ENCODE data around the gene NHS.

The NHS gene

GRCh38 chrX:17414027-17414658 is 39.1 kb downstream of the NHS start:
- peaks cover 0 to 16% (median 0%) of the 10 kb centered on the region in 5 experiments for H3K27me3 ChIP-seq (replicated peaks in 2 of 5; ENCODE audit: control insufficient read depth in 4 of 5, insufficient read depth in 5 of 5, low read length in 4 of 5)
- H3K9me3 ChIP-seq (ENCODE audit: control extremely low read depth in 1 of 5, control insufficient read depth in 4 of 5, insufficient read depth in 2 of 5, low read depth in 1 of 5, low read length in 4 of 5) = no peaks in the 10 kb centered on the region
- WGBS (ENCODE audit: insufficient coverage) = 77% methylated on average over 4 of the region's 7 CpGs
- DNase-seq = no peak
- H3K4me3 ChIP-seq (ENCODE audit: control insufficient read depth in 1 of 7, extremely low read depth in 1 of 7, insufficient read depth in 4 of 7, low read depth in 2 of 7, low read length in 6 of 7) = no peak overlapping the region
- H3K4me1 ChIP-seq (ENCODE audit: control extremely low read depth in 1 of 4, control insufficient read depth in 4 of 4, insufficient read depth in 4 of 4, low read length in 3 of 4) = no peaks in the 10 kb centered on the region
- CTCF ChIA-PET = no interaction called here
- POLR2A ChIA-PET = no interaction called here
- no peak overlapping the region for H3K27ac ChIP-seq (ENCODE audit: insufficient read depth in 1 of 2, low read depth in 1 of 2, low read length in 2 of 2, poor library complexity in 1 of 2, severe bottlenecking in 2 of 2)
- no peaks in the 10 kb centered on the region for H3K36me3 ChIP-seq (ENCODE audit: control insufficient read depth in 4 of 4, insufficient read depth in 4 of 4, low read length in 3 of 4)

- no peak for DNase-seq
- Histone ChIP-seq H3K27ac (ENCODE audit: insufficient read depth in 1 of 2, low read depth in 1 of 2, low read length in 2 of 2, poor library complexity in 1 of 2, severe bottlenecking in 2 of 2) (no peak overlapping the region), H3K9me3 (ENCODE audit: control extremely low read depth in 1 of 5, control insufficient read depth in 4 of 5, insufficient read depth in 2 of 5, low read depth in 1 of 5, low read length in 4 of 5) (no peaks in the 10 kb centered on the region), H3K36me3 (ENCODE audit: control insufficient read depth in 4 of 4, insufficient read depth in 4 of 4, low read length in 3 of 4) (no peaks in the 10 kb centered on the region), H3K4me3 (ENCODE audit: control insufficient read depth in 1 of 7, extremely low read depth in 1 of 7, insufficient read depth in 4 of 7, low read depth in 2 of 7, low read length in 6 of 7) (no peak overlapping the region), H3K27me3 (replicated peaks in 2 of 5; ENCODE audit: control insufficient read depth in 4 of 5, insufficient read depth in 5 of 5, low read length in 4 of 5) (peaks cover 0 to 16% (median 0%) of the 10 kb centered on the region in 5 experiments), H3K4me1 (ENCODE audit: control extremely low read depth in 1 of 4, control insufficient read depth in 4 of 4, insufficient read depth in 4 of 4, low read length in 3 of 4) (no peaks in the 10 kb centered on the region)
- ChIA-PET CTCF (no interaction called here), POLR2A (no interaction called here)
- 39% methylated on average over 6 of the region's 6 CpGs for WGBS (ENCODE audit: insufficient coverage)
Measured at GRCh38 chrX:17414839-17415238, 39.8 kb downstream of the NHS start.

- DNase-seq = no peak
- no peaks in the 10 kb centered on the region for H3K36me3 ChIP-seq (ENCODE audit: control insufficient read depth in 4 of 4, insufficient read depth in 4 of 4, low read length in 3 of 4)
- no peak overlapping the region for H3K27ac ChIP-seq (ENCODE audit: insufficient read depth in 1 of 2, low read depth in 1 of 2, low read length in 2 of 2, poor library complexity in 1 of 2, severe bottlenecking in 2 of 2)
- 65% methylated on average over 3 of the region's 3 CpGs for WGBS (ENCODE audit: insufficient coverage)
- POLR2A ChIA-PET = no interaction called here
- no peak overlapping the region for H3K4me3 ChIP-seq (ENCODE audit: control insufficient read depth in 1 of 7, extremely low read depth in 1 of 7, insufficient read depth in 4 of 7, low read depth in 2 of 7, low read length in 6 of 7)
- no peaks in the 10 kb centered on the region for H3K4me1 ChIP-seq (ENCODE audit: control extremely low read depth in 1 of 4, control insufficient read depth in 4 of 4, insufficient read depth in 4 of 4, low read length in 3 of 4)
- no peaks in the 10 kb centered on the region for H3K9me3 ChIP-seq (ENCODE audit: control extremely low read depth in 1 of 5, control insufficient read depth in 4 of 5, insufficient read depth in 2 of 5, low read depth in 1 of 5, low read length in 4 of 5)
- H3K27me3 ChIP-seq (replicated peaks in 2 of 5; ENCODE audit: control insufficient read depth in 4 of 5, insufficient read depth in 5 of 5, low read length in 4 of 5) = peaks cover 0 to 16% (median 0%) of the 10 kb centered on the region in 5 experiments
- CTCF ChIA-PET = no interaction called here
Measured at GRCh38 chrX:17415242-17415810, 40.3 kb downstream of the NHS start.

- no peak for DNase-seq
- Histone ChIP-seq H3K9me3 (ENCODE audit: control extremely low read depth in 1 of 5, control insufficient read depth in 4 of 5, insufficient read depth in 2 of 5, low read depth in 1 of 5, low read length in 4 of 5) (no peaks in the 10 kb centered on the region), H3K36me3 (ENCODE audit: control insufficient read depth in 4 of 4, insufficient read depth in 4 of 4, low read length in 3 of 4) (no peaks in the 10 kb centered on the region), H3K27me3 (replicated peaks in 2 of 5; ENCODE audit: control insufficient read depth in 4 of 5, insufficient read depth in 5 of 5, low read length in 4 of 5) (peaks cover 0 to 16% (median 0%) of the 10 kb centered on the region in 5 experiments), H3K4me1 (ENCODE audit: control extremely low read depth in 1 of 4, control insufficient read depth in 4 of 4, insufficient read depth in 4 of 4, low read length in 3 of 4) (no peaks in the 10 kb centered on the region), H3K4me3 (ENCODE audit: control insufficient read depth in 1 of 7, extremely low read depth in 1 of 7, insufficient read depth in 4 of 7, low read depth in 2 of 7, low read length in 6 of 7) (no peak overlapping the region), H3K27ac (ENCODE audit: insufficient read depth in 1 of 2, low read depth in 1 of 2, low read length in 2 of 2, poor library complexity in 1 of 2, severe bottlenecking in 2 of 2) (no peak overlapping the region)
- ChIA-PET POLR2A (no interaction called here), CTCF (no interaction called here)
Measured at GRCh38 chrX:17417372-17417771, 42.4 kb downstream of the NHS start.

- H3K4me3 ChIP-seq (ENCODE audit: control insufficient read depth in 1 of 7, extremely low read depth in 1 of 7, insufficient read depth in 4 of 7, low read depth in 2 of 7, low read length in 6 of 7) = no peak overlapping the region
- WGBS (ENCODE audit: insufficient coverage) = 81% methylated on average over 6 of the region's 6 CpGs
- POLR2A ChIA-PET = no interaction called here
- DNase-seq = no peak
- H3K36me3 ChIP-seq (ENCODE audit: control insufficient read depth in 4 of 4, insufficient read depth in 4 of 4, low read length in 3 of 4) = no peaks in the 10 kb centered on the region
- CTCF ChIA-PET = no interaction called here
- H3K27ac ChIP-seq (ENCODE audit: insufficient read depth in 1 of 2, low read depth in 1 of 2, low read length in 2 of 2, poor library complexity in 1 of 2, severe bottlenecking in 2 of 2) = no peak overlapping the region
- no peaks in the 10 kb centered on the region for H3K4me1 ChIP-seq (ENCODE audit: control extremely low read depth in 1 of 4, control insufficient read depth in 4 of 4, insufficient read depth in 4 of 4, low read length in 3 of 4)
- peaks cover 0 to 8% (median 0%) of the 10 kb centered on the region in 5 experiments for H3K27me3 ChIP-seq (replicated peaks in 2 of 5; ENCODE audit: control insufficient read depth in 4 of 5, insufficient read depth in 5 of 5, low read length in 4 of 5)
- H3K9me3 ChIP-seq (ENCODE audit: control extremely low read depth in 1 of 5, control insufficient read depth in 4 of 5, insufficient read depth in 2 of 5, low read depth in 1 of 5, low read length in 4 of 5) = no peaks in the 10 kb centered on the region
Measured at GRCh38 chrX:17425136-17425535, 50.1 kb downstream of the NHS start.

- Histone ChIP-seq H3K27me3 (replicated peaks in 2 of 5; ENCODE audit: control insufficient read depth in 4 of 5, insufficient read depth in 5 of 5, low read length in 4 of 5) (peaks cover 0 to 8% (median 0%) of the 10 kb centered on the region in 5 experiments), H3K27ac (ENCODE audit: insufficient read depth in 1 of 2, low read depth in 1 of 2, low read length in 2 of 2, poor library complexity in 1 of 2, severe bottlenecking in 2 of 2) (no peak overlapping the region), H3K9me3 (ENCODE audit: control extremely low read depth in 1 of 5, control insufficient read depth in 4 of 5, insufficient read depth in 2 of 5, low read depth in 1 of 5, low read length in 4 of 5) (no peaks in the 10 kb centered on the region), H3K36me3 (ENCODE audit: control insufficient read depth in 4 of 4, insufficient read depth in 4 of 4, low read length in 3 of 4) (no peaks in the 10 kb centered on the region), H3K4me3 (ENCODE audit: control insufficient read depth in 1 of 7, extremely low read depth in 1 of 7, insufficient read depth in 4 of 7, low read depth in 2 of 7, low read length in 6 of 7) (no peak overlapping the region), H3K4me1 (ENCODE audit: control extremely low read depth in 1 of 4, control insufficient read depth in 4 of 4, insufficient read depth in 4 of 4, low read length in 3 of 4) (no peaks in the 10 kb centered on the region)
- ChIA-PET CTCF (no interaction called here), POLR2A (no interaction called here)
- DNase-seq = no peak
- whole genome bisulfite sequencing (ENCODE audit: insufficient coverage) = 86% methylated on average over 1 of the region's 1 CpG
Measured at GRCh38 chrX:17425551-17425950, 50.6 kb downstream of the NHS start.

GRCh38 chrX:17431171-17431570 is 56.2 kb downstream of the NHS start:
- H3K27ac ChIP-seq (ENCODE audit: insufficient read depth in 1 of 2, low read depth in 1 of 2, low read length in 2 of 2, poor library complexity in 1 of 2, severe bottlenecking in 2 of 2) = no peak overlapping the region
- ChIA-PET CTCF (no interaction called here), POLR2A (no interaction called here)
- no peaks in the 10 kb centered on the region for H3K9me3 ChIP-seq (ENCODE audit: control extremely low read depth in 1 of 5, control insufficient read depth in 4 of 5, insufficient read depth in 2 of 5, low read depth in 1 of 5, low read length in 4 of 5)
- H3K36me3 ChIP-seq (ENCODE audit: control insufficient read depth in 4 of 4, insufficient read depth in 4 of 4, low read length in 3 of 4) = no peaks in the 10 kb centered on the region
- no peak overlapping the region for H3K4me3 ChIP-seq (ENCODE audit: control insufficient read depth in 1 of 7, extremely low read depth in 1 of 7, insufficient read depth in 4 of 7, low read depth in 2 of 7, low read length in 6 of 7)
- H3K27me3 ChIP-seq (replicated peaks in 2 of 5; ENCODE audit: control insufficient read depth in 4 of 5, insufficient read depth in 5 of 5, low read length in 4 of 5) = no peaks in the 10 kb centered on the region
- H3K4me1 ChIP-seq (ENCODE audit: control extremely low read depth in 1 of 4, control insufficient read depth in 4 of 4, insufficient read depth in 4 of 4, low read length in 3 of 4) = no peaks in the 10 kb centered on the region
- DNase-seq = no peak
- 71% methylated on average over 1 of the region's 1 CpG for WGBS (ENCODE audit: insufficient coverage)
